ENCODE measurements around the gene RFFL.
A peak's percentile ranks its signal among the peaks of the same experiment; 100 is the strongest.

The RFFL gene

GRCh38 chr17:34979650-34980352, 83.7 kb downstream of the RFFL start:
- no peak for TF ChIP-seq CTCF (conservative IDR thresholded peaks at IDR 0.05)
- peak overlapping the region; percentile 98 for H3K27ac ChIP-seq

- H3K27ac ChIP-seq = no peak overlapping the region
- no peak for TF ChIP-seq CTCF (conservative IDR thresholded peaks at IDR 0.05)
Observed at GRCh38 chr17:34979153-34979552, 84.4 kb downstream of the RFFL start.

- peak overlapping the region; percentile 48 for H3K27ac ChIP-seq
- TF ChIP-seq CTCF (conservative IDR thresholded peaks at IDR 0.05) = no peak
Observed at GRCh38 chr17:34974794-34975785, 88.4 kb downstream of the RFFL start.

GRCh38 chr17:34974179-34974578, 89.3 kb downstream of the RFFL start:
- H3K27ac ChIP-seq = peak overlapping the region; percentile 48
- no peak for TF ChIP-seq CTCF (conservative IDR thresholded peaks at IDR 0.05)

- peak within 1 kb of the TSS; percentile 96 for H3K27ac ChIP-seq
Observed at GRCh38 chr17:34961093-34961911, 102.2 kb downstream of the RFFL start, which contains the start of the genes CCT6B and ZNF830. Gene CCT6B, minus strand, starts transcription at chr17:34961460. Its CDS starts 67 bp downstream, at chr17:34961393. Gene ZNF830, plus strand, starts transcription at chr17:34961540. Its CDS starts 27 bp downstream, at chr17:34961567.

GRCh38 chr17:34958438-34958837, 105.1 kb downstream of the RFFL start:
- no peak for TF ChIP-seq CTCF (conservative IDR thresholded peaks at IDR 0.05)
- H3K27ac ChIP-seq = no peak overlapping the region

More at GRCh38 chr17:34961093-34961911, 102.2 kb downstream of the RFFL start, which contains the start of the genes CCT6B and ZNF830:
- no peak for TF ChIP-seq CTCF (conservative IDR thresholded peaks at IDR 0.05)
